NCI-H524 (cell line): ENCODE results near the gene TCL1A.

Experiments used
- DNase-seq, 2 experiments: peaks; one replicate each; lab custom pipeline; 2025; lab: John Stamatoyannopoulos, UW

Gene TCL1A

DNA sequence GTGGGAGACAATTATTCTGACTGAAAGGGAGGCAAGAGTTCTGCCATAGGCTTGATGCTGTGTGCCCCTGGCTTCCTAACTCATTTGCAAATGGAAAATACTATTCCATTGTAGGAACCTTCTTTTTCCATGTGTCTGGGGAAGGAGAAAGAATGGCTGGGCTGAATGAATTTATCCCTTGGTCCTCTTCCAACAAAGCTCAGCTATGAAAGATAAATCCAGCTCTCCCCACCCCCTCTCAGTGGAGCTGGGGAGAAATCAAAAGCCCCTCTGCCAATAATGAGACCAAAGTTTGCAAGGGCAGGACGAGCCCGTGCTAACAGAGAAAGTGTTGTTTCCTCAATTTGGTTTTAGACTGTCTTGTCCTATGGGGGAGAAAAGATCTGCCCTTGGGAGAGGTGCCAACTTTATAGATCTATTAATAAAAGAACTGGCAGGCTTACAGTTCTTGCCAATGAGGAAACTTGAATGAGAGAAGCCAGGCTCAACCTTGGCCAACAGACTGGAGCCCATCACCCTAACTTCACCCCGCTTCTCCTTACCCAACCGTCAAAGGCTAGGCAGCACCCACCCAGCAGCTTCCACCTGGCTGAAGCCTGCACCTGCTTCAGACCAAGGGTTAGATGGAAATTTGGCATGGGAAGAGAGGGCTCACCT is 36.6 kb downstream of the TCL1A start:
- DNase-seq: no peak

- no peak for DNase-seq
These were observed 38.4 kb downstream of the TCL1A start for GRCh38 chr14:95675486-95675885.

DNA sequence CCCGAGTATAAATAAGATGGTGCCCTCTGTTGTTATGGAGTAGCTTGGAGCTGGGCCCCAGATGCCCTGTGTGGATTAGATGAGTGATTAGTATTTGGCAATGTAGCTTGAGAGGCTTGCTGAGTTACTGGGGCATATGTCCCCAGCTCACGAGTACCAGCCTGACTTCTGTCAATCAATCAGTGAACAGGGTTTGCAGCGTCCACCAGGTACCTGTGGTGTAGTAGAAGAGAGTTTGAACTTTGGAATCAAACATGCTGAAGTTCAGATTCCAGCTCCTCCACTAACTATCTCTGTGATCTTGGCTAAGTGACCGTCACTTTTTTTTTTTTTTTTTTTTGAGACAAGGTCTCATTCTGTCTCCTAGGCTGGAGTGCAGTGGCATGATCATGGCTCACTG is 39.3 kb downstream of the TCL1A start:
- DNase-seq: peak in 1 of 2 experiments; percentile 26

GRCh38 chr14:95668235-95668772 is 45.6 kb downstream of the TCL1A start:
- DNase-seq: no peak

DNA sequence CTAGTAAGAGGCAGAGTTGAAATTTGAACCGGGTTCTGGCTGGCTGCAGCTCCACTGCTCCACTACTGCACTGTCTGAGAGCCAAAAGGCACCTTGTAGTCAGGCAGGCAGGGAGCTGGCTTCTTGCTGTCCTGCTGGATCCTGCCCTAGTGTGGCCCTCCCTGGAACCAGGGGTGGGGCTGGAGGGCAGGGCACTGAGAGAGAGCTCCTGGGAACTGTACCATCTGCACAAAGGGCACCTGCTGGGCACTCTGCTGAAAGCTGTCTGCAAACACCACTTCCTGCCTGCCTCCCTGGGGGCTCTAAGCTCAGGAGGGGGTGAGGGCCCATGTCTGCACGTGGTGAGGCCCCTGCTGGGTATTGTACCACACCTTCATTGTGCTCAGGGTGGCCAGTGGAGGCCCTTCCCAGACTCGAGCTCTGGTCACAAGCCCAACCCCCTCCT is 46.7 kb downstream of the TCL1A start:
- peak in 1 of 2 experiments; percentile 60 for DNase-seq

DNA sequence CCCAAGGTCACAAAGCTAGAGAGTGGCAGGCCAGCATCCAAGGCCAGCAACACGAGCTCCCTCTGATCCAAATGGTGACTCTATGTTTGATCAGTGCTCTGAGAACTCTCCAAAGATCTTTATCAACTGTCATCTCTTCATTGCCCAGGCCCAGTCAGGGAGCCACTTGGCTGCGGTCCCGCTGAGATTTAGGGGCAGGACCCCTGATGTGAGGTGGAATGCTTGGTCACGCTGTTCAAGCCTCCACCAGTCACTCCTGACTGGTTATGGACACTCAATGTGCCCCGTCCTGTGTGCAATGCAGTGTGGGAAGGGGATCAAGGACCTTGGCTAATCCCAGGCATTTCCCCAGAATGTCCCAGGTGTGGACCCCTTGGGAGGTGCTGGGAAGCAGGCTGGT is 47.5 kb downstream of the TCL1A start:
- DNase-seq: no peak

GRCh38 chr14:95665530-95665929 is 48.4 kb downstream of the TCL1A start:
- DNase-seq: peak in 1 of 2 experiments; percentile 54

GRCh38 chr14:95664546-95664945 is 49.4 kb downstream of the TCL1A start:
- DNase-seq: no peak

DNA sequence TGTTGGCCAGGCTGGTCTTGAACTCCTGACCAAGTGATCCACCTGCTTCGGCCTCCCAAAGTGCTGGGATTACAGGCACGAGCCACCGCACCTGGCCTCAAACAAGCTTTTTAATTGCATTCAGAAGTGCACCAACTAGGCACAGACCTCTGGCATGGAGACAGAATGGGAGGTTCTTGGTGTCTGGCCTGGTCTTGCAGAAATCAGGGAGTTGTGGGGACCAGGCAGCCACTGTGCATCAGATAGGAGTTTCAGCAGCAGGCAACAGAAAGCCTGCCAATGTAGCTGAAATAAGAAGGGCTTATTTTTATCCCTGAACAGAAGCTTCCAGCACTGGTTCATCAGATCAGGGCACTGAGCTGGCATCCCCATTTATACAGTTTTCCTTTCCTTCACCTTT is 49.9 kb downstream of the TCL1A start:
- no peak for DNase-seq

DNA sequence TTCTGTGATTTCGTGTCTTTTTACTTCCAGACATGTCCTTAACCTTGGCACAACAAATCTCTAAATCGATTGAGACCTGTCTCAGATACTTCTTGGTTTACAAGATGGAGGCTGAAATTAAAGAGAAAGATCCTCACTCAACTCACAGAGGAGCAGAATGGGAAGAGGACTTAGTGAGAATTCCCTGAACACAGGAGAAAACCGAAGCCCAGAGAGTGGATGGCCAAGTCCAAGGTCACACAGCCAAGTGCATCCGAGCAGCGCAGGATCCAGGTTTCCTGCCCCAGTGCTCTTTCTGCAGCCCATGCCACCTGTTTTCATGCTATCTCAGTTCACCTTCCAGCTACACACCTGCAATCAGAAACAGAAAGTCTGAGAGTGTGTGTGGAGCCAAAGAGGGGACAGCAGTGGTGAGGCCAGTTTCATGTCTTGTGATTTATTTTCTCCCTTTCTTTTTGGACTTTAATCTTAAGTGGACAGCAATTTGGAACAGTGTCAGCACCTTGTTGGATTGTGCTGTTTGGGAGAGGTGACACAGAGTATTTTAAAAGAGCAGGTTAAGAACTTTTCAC is 50.6 kb downstream of the TCL1A start:
- no peak for DNase-seq

GRCh38 chr14:95662376-95663186 is 51.3 kb downstream of the TCL1A start:
- DNase-seq: no peak

- DNase-seq: no peak
These were observed 53.0 kb downstream of the TCL1A start for GRCh38 chr14:95660651-95661515.

GRCh38 chr14:95659990-95660385 is 53.9 kb downstream of the TCL1A start:
- no peak for DNase-seq
